ENCODE measurements around the gene IGFBP6. TPM values are rescaled to one million over a fixed set of nuclear protein-coding genes. Genes with fewer than 3 reads are reported as not detected.

Gene IGFBP6
- total RNA-seq, 4 donors from 2014 or later: 67.3 to 143 (median 77.4) TPM

DNA sequence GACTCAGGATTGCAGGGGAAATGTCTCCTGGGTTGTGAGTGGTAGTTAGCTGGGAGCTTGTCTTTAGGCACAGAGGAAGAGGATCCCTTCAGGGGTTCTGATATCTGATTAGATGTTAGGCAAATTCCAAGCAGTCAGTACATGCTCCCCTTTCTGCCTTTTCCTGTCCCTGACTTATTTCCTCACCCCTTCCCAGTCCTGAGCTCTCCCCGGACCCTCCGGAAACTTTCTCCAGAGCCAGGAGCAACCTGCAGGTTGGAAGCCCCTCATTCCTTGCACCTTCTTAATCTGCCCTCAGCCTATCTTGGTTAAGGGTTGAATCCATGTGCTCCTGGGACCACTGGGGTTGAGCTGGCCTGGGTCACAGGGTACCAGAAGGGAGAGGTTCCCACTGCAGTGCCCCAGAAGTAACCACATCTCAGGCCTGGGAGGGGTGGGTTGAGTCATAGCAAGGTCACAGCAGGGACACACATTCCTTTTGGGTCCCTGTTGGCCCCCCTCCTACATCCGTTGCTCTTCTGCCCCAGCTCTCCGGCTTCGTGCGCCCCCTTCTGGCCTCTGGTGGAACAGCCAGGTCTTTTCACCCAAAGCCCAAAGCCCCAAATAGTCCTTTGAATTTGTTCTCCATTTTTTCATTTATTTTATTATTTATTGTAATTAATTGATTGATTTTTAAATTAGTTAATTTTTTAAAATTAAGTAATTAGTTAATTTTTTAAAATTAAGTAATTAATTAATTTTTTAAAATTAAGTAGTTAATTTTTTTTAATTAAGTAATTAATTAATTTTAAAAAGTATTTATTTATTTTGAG, 1.8 kb downstream of the IGFBP6 start:
- DNase-seq (peak; percentile 68 to 87), ATAC-seq (peak; percentile 74 to 76)
- H3K27me3 ChIP-seq: no peaks in the 10 kb centered on the region
- H3K4me1 ChIP-seq: peaks cover 12 to 21% of the 10 kb centered on the region in 2 donors
- no peak for TF ChIP-seq POLR2A (IDR thresholded peaks at IDR 0.05)
- TF ChIP-seq, protein P1, sequence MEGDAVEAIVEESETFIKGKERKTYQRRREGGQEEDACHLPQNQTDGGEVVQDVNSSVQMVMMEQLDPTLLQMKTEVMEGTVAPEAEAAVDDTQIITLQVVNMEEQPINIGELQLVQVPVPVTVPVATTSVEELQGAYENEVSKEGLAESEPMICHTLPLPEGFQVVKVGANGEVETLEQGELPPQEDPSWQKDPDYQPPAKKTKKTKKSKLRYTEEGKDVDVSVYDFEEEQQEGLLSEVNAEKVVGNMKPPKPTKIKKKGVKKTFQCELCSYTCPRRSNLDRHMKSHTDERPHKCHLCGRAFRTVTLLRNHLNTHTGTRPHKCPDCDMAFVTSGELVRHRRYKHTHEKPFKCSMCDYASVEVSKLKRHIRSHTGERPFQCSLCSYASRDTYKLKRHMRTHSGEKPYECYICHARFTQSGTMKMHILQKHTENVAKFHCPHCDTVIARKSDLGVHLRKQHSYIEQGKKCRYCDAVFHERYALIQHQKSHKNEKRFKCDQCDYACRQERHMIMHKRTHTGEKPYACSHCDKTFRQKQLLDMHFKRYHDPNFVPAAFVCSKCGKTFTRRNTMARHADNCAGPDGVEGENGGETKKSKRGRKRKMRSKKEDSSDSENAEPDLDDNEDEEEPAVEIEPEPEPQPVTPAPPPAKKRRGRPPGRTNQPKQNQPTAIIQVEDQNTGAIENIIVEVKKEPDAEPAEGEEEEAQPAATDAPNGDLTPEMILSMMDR (IDR thresholded peaks at IDR 0.05 in 4 of 5, conservative IDR thresholded peaks at IDR 0.05 in 1 of 5): peak; percentile 90 to 99 (median 93)
- peak overlapping the region in 3 of 4 donors; percentile 0 to 60 (median 34) for H3K4me3 ChIP-seq
- intact Hi-C loops (cut with DNase I; ENCODE audit: low total_unique reads): loop anchor here (1.0 to 5.0 kb wide), 4 partner anchors 20 to 212 kb away; partner anchors contain the start of gene SPRYD3
- peak overlapping the region; percentile 69 to 81 (median 79) for H3K27ac ChIP-seq
- H3K9me3 ChIP-seq: no peaks in the 10 kb centered on the region
- in situ Hi-C loops (cut with MboI; ENCODE audit: low sequenced_read_pairs in 4 of 4): no loop called here
- no peaks in the 10 kb centered on the region for H3K36me3 ChIP-seq

DNA sequence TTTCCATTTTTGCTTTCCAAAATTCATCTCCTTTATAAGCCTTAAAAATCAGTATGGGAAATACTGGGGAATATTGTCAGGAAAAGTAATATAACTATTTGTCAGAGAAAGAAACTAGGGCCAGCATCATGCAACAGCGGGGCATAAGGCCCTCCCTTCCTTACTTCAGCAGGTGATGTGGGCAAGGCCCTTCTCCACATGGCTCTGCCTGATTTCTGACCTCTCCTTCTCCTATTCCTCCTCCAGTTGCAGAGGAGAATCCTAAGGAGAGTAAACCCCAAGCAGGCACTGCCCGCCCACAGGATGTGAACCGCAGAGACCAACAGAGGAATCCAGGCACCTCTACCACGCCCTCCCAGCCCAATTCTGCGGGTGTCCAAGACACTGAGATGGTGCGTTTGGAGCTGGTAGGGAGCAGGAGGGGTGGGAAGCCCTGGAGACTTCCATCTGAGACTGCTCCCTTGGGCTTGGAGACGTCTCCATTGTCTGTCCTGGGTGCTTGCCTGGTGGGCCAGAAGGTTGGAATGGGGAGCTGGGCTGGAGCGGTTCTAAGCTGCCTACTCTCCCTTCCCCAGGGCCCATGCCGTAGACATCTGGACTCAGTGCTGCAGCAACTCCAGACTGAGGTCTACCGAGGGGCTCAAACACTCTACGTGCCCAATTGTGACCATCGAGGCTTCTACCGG, 3.1 kb downstream of the IGFBP6 start:
- H3K9me3 ChIP-seq: no peaks in the 10 kb centered on the region
- H3K27ac ChIP-seq: no peak overlapping the region
- no peaks in the 10 kb centered on the region for H3K27me3 ChIP-seq
- TF ChIP-seq POLR2A (IDR thresholded peaks at IDR 0.05): no peak
- TF ChIP-seq, protein P1 (IDR thresholded peaks at IDR 0.05 in 4 of 5, conservative IDR thresholded peaks at IDR 0.05 in 1 of 5): no peak
- no peaks in the 10 kb centered on the region for H3K36me3 ChIP-seq
- ATAC-seq (no peak), DNase-seq (no peak)
- intact Hi-C loops (cut with DNase I; ENCODE audit: low total_unique reads) (no loop called here), in situ Hi-C loops (cut with MboI; ENCODE audit: low sequenced_read_pairs in 4 of 4) (loop anchor here in 3 of 4 donors (5.0 to 25.0 kb wide), 2 partner anchors 33 to 213 kb away; no protein-coding TSS in a partner anchor)
- no peak overlapping the region for H3K4me3 ChIP-seq
- peaks cover 12 to 21% of the 10 kb centered on the region in 2 donors for H3K4me1 ChIP-seq

- Histone ChIP-seq H3K4me1 (peaks cover 12 to 17% of the 10 kb centered on the region in 2 donors), H3K36me3 (no peaks in the 10 kb centered on the region), H3K27ac (no peak overlapping the region), H3K4me3 (no peak overlapping the region), H3K27me3 (no peaks in the 10 kb centered on the region), H3K9me3 (no peaks in the 10 kb centered on the region)
- in situ Hi-C loops (cut with MboI; ENCODE audit: low sequenced_read_pairs in 4 of 4) (loop anchor here in 3 of 4 donors (5.0 to 25.0 kb wide), 2 partner anchors 34 to 214 kb away; no protein-coding TSS in a partner anchor), intact Hi-C loops (cut with DNase I; ENCODE audit: low total_unique reads) (no loop called here)
- no peak for TF ChIP-seq POLR2A (IDR thresholded peaks at IDR 0.05)
- TF ChIP-seq, protein P1 (IDR thresholded peaks at IDR 0.05 in 4 of 5, conservative IDR thresholded peaks at IDR 0.05 in 1 of 5): no peak
- ATAC-seq: no peak
- DNase-seq: no peak
Measured at GRCh38 chr12:53101266-53101665, 3.8 kb downstream of the IGFBP6 start.

DNA sequence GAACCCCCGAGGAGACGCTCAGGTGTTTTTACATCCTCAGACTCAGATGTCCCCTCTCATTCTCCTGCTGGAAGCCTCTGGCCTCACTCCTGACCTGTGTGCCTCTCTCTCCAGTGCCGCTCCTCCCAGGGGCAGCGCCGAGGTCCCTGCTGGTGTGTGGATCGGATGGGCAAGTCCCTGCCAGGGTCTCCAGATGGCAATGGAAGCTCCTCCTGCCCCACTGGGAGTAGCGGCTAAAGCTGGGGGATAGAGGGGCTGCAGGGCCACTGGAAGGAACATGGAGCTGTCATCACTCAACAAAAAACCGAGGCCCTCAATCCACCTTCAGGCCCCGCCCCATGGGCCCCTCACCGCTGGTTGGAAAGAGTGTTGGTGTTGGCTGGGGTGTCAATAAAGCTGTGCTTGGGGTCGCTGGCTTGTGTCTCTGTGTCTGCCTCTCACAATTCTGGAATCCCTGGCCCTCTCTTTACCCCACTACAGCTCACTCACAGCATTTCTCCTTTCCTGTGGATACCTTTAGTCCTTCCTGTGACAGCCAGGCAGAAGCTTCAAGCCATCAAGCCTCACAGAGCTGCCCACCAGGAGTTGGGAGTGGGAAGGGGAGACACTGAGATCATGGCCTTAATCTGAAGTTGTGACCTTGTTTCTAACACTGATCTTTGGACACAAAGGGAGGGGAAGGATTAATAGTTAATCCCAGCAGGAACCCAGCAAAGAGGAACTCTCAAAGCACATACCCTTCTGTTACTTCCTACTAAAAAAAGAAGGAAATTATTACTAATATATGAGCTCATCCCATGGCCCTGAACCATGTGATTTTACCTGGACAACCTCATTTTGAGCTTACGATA, 4.7 kb downstream of the IGFBP6 start:
- ATAC-seq (no peak), DNase-seq (no peak)
- Histone ChIP-seq H3K36me3 (no peaks in the 10 kb centered on the region), H3K27ac (no peak overlapping the region), H3K4me3 (no peak overlapping the region), H3K9me3 (no peaks in the 10 kb centered on the region), H3K27me3 (no peaks in the 10 kb centered on the region), H3K4me1 (peaks cover 11 to 16% of the 10 kb centered on the region in 2 donors)
- intact Hi-C loops (cut with DNase I; ENCODE audit: low total_unique reads): no loop called here
- no peak for TF ChIP-seq POLR2A (IDR thresholded peaks at IDR 0.05)
- TF ChIP-seq, protein P1 (IDR thresholded peaks at IDR 0.05 in 4 of 5, conservative IDR thresholded peaks at IDR 0.05 in 1 of 5): no peak
- in situ Hi-C loops (cut with MboI; ENCODE audit: low sequenced_read_pairs in 4 of 4): loop anchor here in 3 of 4 donors (5.0 to 25.0 kb wide), 2 partner anchors 35 to 215 kb away; no protein-coding TSS in a partner anchor

Data from gastrocnemius medialis (tissue), 4 donors.